SIG-M5 treated with dmso at 0.1 percent for 504 hours (cell line): ENCODE measurements around the gene IRF8.
A peak's percentile ranks its signal among the peaks of the same experiment; 100 is the strongest.
"Not testable (repeated sequence)": the region's sequence is repeated elsewhere in the genome, so short reads cannot be mapped to it uniquely, and the experiment has no call there.

ENCODE experiments used
- DNase-seq: peaks from one replicate; lab custom pipeline; 2025; ENCODE audit not compliant: unreplicated experiment; lab: John Stamatoyannopoulos, UW

Gene IRF8, protein sequence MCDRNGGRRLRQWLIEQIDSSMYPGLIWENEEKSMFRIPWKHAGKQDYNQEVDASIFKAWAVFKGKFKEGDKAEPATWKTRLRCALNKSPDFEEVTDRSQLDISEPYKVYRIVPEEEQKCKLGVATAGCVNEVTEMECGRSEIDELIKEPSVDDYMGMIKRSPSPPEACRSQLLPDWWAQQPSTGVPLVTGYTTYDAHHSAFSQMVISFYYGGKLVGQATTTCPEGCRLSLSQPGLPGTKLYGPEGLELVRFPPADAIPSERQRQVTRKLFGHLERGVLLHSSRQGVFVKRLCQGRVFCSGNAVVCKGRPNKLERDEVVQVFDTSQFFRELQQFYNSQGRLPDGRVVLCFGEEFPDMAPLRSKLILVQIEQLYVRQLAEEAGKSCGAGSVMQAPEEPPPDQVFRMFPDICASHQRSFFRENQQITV

DNA sequence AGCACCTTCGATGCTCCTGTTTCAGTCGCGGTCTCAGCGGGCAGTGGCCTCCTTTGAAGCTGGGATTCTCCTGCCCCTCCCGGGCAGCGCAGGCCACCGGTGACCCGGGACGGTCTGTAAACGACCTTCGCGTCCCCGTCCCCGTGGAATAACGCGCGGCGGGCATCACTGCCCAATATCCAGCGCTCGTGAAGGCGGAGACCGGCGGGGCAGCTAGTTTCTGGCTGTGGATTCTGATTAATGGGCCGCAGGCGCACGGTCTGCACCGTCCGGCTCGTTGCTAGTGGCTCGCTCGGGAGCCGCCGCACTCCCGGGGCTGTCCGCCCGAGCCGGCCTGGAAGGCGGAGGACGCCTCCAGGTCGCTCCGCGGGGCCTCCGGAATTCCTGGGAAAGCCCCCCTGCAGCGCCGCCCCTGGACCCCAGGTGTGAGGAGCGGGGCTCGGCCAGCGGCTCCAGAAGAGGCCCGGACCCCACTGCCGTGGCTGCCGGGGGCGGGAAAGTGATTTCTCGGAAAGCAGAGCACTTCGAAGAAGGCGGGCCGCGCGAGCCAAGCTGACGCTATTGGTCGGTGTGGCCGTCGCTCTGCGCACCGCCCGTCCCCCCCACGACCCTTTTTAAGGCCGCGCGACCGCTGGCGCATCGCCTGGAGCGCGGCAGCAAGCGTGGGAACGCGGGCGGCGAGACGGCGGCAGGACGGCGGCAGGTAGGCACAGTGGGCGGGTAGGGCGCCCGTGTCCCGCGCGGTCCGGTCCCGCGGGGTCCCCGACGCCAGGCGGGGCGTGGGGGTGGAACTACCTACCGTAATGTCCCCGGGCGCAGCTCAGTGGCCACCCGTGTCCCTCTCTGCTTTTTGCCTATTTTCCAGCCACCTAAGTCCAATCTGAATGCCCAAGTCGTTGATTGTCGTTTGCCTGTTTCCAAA lies at the start of gene IRF8:
Gene IRF8 (plus strand): TSS at position 642 of the 922 bp plus-strand sequence. CDS start 3,854 bp downstream, outside the sequence.
- DNase-seq: peak; percentile 73

DNA sequence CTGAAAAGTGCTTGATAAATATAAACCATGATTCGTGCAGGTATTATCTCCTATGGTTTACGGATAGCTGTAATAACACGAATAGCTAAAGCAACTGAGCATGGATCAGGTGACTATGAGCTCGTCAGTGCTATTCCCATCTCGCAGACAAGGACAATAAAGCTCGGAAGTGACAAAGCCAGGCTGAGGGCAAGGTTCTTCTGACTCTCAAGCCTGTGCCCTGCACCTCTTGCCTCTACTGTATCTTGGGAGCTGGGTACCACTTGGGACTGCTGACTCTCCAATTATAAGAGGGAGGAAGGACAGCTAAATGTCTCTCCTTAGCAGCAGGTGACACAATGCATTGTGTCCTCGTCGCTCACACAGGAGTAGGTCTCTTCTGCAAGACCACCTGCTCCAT lies 49.6 kb upstream of the IRF8 start:
- DNase-seq: no peak

DNA sequence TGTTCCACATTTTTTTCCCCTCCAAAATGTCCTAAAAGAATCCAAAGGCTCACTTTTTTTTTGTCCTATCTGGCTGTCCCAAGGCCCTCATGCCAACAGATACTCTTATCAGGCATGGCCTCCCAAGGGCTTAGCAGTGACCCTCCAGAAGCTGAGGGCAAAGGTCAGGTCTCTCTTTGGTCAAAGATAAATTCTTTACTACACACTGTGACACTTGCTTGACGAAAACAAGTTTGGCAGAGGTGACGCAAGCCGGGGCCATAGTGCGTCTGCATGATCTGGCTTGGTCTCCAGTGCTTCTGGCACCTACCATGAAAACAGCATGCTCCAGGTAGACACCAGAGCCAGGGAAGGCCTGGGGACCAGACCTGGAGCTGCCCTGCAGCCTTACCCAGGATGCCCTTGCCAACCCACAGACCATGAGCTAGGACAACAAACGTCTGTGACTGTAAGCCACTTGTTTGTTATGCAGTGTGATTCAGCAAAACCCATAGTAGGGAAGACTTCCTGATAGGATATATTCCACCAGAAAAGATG lies 48.5 kb upstream of the IRF8 start:
- no peak for DNase-seq

DNA sequence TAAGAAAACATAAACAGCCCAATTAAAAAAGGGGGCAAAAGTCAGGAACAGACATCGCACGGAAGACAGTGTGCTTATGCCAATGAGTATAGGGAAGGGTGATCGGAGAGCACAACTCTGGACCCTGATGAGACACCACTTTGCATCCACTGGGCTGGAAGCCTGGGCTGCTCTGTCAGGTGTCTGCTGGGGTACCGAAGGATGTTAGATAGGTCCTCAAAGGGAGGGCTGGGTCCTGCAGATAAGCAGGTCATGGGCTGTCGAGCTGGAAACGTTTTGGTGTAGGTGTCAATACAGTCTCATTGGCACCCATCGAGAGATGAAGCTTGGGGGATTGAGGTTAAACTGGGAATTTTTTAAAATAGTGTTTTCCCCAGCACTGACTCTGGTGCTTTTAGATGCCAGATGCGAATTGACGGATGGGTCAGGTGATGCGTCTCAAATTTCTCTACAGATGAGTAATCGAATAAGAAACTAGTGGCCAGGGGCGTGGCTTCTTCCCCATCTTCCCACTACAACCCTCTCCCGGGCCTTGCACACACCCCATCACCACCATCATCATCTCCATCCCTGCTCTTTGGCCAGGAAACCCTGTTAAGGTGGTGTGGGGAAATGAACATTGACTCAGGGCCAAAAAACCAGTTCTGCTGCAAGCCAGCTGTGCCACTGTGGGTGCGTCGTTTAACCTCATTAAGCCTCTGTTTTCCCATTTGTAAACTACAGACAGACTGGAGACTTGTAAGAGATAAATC lies 47.8 kb upstream of the IRF8 start:
- DNase-seq: no peak

DNA sequence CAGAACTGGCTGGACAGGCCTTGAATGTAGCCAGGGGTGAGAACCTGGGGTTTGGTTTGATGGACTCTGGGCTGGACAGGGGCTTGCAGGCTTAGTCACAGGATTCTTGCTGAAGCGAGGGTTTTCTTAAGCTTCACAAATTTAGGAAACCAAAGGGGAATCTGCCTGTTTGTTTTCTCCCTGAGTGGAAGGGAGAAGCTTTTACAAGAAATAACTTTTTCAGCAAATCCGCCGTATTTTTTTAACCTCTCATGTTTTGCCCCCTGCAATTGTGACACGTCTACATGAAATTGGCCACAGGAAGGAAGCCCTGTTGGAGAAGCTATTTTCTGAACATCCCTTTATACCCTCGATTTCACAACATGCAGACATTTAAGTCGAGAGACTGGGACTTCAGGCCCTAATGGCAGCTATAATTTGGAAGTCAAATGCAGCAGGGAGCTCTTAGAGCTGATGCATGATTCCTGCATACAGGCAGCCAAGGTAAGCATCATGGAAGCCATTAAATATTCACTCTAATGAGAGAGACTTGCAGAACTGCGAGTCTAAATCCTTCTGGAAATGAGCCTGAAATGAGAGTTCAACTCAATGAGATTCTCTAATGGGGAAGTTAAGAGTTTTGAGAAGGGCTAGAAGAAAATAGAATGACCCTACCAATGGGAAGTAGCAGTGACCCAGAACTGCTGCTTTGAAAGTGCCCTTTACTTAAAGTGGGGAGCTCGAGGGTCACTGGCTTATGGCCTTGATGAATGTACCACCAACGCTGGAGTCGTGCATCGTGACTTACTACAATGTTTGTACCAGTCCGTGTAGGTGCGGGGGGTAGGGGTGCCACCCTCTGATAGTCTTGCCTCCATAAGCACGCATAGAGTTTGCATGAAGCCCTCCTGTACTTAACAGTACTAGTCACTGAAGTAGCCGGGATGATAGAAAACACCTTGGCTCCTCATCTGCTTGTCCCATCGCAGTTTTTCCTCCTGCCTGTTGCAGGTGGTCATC lies 45.1 kb upstream of the IRF8 start:
- peak; percentile 98 for DNase-seq

DNA sequence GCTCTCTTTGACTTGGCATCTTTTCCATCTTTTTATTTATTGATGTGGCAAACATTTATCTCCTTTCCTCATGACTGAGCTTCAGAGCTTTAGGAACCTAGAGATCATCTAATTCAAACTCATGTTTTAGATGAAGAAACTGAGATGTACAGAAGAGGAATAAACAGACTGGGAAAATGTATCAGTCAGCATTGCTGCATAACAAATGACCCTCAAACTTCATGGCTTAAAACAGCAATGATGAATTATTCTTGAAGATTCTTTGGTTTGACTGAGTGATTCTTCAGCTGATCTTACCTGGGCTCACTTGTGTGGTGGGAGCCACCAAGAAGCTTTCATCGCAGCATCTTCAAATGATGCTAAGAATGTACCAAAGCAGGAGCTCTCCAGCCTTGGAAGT lies 44.0 kb upstream of the IRF8 start:
- DNase-seq: no peak

DNA sequence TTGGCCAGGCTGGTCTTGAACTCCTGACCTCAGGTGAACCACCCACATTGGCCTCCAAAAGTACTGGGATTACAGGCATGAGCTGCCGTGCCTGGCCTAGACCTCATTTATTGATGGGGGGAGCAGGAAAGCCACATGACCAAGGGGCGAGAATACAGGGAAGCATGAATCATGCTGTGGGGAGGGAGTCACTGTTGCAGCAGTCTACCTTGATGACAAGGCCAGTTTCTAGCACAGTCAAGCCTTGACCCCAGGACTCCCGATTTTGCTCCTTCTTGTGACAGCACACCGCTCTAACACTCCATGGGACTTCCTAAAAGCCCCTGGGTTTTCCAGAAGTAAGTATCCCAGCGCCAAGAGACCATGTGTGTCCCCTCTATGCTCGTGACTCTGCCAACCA lies 42.9 kb upstream of the IRF8 start:
- DNase-seq: peak; percentile 43

DNA sequence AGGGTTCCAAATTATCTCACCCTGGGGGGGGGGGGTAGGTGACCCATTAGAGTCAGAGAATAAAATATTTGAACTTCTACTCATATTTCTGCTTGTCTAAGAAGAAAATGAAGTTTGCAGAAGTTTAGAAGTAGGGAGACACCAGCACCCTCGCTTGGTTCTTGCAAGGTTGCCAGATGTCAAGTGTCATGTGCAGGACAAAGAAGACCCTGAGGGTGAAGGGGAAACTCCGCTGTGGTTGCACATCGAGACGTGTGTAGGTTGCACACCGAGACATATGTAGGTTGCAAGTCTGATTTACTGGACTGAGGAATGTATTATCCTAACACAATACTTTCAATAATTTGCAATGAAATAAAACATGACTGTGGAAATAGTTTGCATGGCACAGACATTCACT lies 42.4 kb upstream of the IRF8 start:
- no peak for DNase-seq

DNA sequence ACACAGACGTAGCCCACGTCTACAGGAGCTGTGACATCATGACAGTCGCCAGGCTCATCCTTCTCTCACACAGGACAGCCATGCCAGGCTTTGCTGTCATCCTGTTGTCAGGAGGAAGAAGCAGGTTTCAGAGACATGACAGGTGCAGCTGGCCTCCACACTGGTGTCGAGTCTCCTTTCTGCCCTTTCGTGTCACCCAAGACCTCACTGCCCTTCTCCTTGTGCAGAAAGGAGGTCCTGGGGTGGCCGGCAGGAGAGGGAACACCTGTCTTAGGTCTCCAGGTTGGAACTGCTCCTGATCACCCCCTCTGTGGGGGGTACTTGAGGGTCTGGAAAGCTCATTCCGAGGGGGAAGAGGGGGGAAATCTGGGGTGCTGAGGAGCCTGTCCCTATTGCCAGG lies 41.6 kb upstream of the IRF8 start:
- no peak for DNase-seq

DNA sequence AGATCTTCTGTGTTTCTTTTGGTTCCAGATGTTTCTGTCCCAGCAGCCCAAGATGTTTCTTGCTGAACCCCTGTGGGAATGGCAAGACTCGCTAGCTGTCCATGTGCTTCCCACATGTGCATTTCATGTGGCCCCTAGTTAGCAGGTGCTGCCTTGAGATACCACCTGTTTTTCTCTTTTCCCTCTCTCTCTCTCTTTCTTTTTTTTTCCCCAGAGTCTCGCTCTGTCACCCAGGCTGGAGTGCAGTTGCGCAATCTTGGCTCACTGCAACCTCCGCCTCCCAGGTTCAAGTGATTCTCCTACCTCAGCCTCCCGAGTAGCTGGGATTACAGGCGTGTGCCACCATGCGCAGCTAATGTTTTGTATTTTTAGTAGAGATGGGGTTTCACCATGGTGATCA lies 40.4 kb upstream of the IRF8 start:
- not testable (repeated sequence) for DNase-seq

DNA sequence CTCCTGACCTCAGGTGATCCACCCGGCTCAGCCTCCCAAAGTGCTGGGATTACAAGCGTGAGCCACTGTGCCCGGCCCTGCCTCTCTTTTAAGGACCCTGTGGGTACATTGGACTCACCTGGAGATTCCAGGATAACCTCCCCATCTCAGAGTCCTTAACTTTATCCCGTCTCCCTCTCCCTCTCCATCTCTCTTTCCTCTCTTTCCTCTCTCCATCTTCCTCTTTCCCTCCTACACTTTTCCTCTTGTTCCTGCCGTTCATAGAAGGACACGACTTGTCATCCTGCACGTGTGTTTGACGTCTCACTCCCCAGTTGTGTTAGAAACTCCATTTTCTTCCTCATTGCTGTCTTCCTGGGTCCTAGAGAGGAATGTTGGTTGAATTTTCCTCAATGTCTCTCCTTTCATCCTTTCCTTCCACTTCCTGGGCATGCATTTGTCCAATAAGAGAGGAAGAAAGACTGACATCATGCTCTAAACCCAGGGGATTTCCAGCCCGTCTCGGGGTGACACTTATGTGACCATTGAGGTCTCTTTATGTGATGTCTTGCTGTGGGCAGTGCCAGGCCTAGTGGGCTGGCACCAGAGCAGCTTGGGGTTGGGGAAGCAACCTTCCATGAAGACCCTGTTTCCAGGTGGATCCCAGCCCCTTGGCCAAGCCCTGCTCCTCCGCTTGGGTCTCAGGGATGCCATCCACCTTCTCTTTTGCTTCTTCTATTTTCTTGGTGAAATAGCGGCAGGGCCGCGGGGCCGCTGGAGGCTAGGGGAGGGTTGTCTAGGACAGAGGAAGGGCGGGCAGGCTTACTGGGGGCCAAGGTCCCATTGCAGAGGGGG lies 39.8 kb upstream of the IRF8 start:
- no peak for DNase-seq

DNA sequence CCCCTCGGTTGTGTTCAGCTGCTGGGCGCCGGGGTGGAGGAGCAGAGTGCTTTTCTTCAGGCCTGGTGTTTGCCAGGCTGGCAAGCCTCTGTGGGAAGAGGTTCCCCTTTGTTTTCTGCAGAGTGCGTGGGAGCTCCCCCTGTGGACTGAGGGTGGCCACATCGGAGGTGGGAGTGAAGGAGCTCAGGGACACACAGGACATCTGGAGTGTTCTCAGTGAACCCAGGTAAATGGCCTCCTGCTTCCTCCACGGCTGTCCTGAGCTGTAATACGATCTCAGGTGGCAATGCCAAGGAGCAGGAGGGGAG lies 39.2 kb upstream of the IRF8 start:
- no peak for DNase-seq

DNA sequence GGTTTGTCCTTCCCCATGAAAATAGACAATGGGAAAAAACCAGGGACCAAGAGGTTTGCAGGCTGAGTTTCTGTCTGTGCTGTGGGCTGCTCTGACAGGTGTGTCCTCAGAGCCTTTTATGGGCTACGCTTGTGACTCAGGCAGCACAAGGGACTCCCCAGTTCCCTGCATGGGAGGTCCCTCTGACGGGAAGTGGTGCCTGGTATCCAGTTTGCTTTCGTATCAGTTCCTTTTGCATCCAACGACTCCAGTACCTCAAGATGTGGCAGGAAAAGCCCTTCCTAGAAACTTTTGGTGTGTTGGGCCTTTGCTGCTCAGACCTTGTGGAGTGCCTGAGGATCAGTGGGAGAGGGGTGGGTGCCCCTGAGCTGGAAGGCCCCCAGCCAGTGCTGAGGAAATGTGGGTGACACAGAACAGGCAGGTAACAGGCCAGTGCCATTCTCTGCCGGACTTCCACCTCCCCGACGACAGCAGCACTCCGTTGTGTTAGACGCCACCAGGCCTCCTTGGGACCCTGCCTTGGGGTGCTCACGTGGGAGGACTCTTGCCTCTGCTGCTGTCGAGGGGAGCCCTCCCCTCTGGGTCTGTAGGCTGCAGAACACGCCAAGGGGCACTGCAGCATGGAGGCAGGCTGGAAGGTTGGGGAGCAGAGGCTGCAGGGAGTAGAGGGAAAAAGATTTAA lies 38.4 kb upstream of the IRF8 start:
- DNase-seq: no peak

DNA sequence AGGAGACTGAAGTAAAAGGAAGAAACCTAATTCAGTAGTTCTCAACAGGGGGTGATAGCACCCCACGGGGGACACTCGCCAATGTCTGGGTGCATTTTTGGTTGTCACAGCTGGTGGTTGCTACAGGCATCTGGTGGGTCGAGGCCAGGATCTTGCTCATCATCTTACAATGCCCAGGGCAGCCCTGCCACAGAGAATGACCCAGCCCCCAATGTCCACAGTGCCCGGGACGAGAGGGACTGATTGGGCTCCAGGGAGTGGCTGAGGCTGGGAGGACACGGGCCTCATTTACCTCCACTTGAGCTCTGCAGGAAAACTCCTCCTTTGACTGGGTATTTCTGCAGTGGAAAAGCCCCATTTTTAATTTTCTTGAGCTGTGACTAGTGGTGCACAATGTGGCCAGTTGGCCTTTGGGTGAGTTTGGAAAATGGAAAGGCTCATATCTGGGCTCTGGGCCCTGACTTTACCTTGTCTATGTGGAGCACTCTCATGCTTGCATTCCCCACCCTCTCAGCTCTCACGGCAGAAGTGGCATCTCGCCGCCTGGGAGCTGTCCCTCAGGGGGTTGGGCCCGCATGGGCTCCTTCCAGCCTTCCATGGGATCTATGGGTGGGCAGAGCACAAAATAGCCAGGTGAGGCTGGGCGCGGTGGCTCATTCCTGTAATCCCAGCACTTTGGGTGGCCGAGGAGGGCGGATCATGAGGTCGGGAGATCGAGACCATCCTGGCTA lies 37.7 kb upstream of the IRF8 start:
- DNase-seq: no peak

DNA sequence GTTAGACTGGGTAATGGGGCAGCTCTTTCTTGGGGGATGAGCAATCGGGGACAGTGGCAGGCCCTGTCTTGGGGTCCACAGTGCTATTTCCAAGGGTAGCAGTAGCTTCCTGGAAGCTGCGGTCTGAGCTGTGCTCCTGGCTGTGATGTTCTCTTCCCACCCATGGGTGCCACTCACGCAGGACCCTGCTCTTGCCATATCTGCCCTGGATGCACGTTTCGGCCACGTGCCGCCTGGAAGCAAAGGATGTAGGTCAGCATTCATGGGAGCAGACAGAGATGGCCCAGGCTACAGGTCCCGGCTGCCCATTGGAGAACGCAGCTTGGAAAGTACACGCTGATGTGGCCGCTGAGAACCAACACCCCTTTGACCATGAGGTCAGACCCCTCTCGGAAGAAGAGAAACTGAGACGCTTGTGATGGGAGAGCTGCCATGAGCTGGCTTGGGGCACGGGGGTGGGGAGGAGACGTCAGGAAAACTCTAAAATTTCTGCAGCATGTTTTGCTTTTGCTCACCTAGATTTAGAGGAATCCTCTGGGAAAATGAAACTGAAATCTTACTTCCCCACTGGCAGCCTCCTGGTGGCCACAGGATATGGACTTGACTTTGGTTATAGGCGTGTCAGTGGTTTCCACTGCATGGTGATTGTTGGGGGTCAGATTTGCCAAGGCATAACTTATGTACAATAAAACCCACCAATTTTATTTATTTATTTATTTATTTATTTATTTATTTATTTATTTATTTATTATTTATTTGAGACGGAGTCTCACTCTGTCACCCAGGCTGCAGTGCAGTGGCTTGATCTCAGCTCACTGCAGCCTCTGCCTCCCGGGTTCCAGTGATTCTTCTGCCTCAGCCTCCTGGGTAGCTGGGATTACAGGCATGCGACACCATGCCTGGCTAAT lies 36.2 kb upstream of the IRF8 start:
- no peak for DNase-seq

DNA sequence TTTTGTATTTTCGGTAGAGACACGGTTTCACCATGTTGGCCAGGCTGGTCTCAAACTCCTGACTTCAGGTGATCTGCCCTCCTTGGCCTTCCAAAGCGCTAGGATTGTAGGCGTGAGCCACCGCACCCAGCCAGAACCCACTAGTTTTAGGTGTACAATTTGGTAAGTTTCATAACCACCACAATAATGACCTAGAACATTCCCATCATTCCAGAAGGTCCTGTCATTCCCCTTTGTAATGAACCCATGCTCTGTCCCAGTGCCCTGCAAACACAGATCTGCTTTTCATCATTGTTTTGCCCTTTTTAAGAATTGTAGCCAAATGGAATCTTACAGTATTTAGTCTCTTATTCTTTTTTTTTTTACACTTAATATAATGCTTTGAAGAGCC lies 35.6 kb upstream of the IRF8 start:
- no peak for DNase-seq

DNA sequence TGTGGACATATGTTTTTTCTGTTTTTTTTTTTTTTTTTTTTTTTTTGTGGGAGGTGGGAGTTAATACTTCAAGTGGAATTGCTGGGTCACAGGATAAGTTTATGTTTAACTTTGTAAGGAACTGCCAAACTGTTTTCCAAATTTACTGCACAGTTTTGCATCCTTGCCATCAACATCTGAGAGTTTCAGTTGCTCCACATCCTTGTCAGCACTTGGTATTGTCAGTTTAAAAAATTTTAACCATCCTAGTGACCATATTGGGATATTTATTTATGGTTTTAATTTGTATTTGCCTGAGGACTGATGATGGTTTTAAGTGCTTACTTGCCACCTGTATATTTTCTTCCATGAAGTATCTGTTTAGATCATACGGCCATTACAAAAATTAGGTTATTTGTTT lies 34.0 kb upstream of the IRF8 start:
- DNase-seq: no peak
